ENCODE results near the gene POLR1A.

POLR1A gene

DNA sequence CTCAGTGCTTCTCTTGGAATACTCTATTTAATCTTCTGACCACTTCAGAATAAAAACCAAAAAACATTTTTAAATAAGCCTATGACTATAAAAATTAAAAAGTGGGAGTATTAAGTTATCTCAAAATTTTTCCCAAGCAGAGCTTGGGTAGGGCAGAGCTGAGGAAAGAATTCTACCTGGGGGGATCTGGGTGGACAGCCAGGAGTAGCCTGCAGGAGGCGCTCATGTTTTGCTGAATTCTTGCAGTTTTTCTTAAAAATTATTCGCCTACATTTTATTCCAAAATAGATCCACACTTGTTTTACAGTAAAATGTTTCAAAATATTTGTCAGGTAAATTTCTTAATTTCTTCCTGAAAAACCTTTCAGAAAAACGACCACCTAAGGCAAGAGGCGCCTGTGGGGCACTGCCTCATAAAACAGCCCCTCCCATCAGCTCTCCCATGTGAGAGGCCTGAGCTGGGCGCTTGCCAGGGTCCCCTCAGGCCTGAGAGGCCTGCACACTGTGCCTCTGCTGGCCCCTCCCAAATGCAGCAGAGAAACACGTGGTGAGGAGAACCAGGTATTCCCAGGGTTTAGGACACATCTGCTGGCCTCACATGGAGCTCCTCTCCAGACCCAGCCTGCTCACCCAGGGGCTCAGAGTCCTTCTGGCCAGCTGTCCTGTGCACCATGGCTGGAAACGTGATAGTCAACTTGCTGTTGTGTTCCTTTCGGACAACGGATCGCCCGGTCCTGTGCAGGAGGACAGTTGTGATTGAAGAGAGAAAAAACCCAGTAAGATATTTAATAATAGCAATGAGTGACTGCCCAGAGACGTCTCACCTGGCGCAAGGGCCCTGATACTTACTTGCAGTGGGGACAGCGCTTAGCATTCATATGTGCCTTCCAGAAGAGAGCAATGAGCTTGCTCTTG, 17.5 kb downstream of the POLR1A start:
- Histone ChIP-seq H3K9me3 (ENCODE audit: insufficient read depth, low read depth, low read length) (no peaks in the 10 kb centered on the region), H3F3A (ENCODE audit: low read depth) (no peaks in the 10 kb centered on the region), H3K9me2 (replicated peaks; ENCODE audit: low read depth, low read length) (no peaks in the 10 kb centered on the region), H3K9ac (ENCODE audit: low read depth, low read length, poor library complexity, severe bottlenecking) (no peak overlapping the region), H3K79me2 (ENCODE audit: insufficient read depth, low read length) (no peaks in the 10 kb centered on the region), H3K4me1 (ENCODE audit: insufficient read depth, low read length, poor library complexity, severe bottlenecking) (no peaks in the 10 kb centered on the region), H3K4me2 (ENCODE audit: low read depth, low read length, poor library complexity, severe bottlenecking) (no peak overlapping the region), H3K4me3 (ENCODE audit: low read length, poor library complexity, severe bottlenecking) (no peak overlapping the region), H3K27me3 (ENCODE audit: insufficient read depth, low read length, poor library complexity, severe bottlenecking) (no peaks in the 10 kb centered on the region), H3K36me3 (ENCODE audit: insufficient read depth, low read length) (peaks cover 53% of the 10 kb centered on the region; the same call in 1 of the 2 replicates), H4K20me1 (ENCODE audit: insufficient read depth, low read length, poor library complexity, severe bottlenecking) (no peaks in the 10 kb centered on the region), H2AFZ (ENCODE audit: low read length) (no peak overlapping the region)
- TF ChIP-seq, protein P1, sequence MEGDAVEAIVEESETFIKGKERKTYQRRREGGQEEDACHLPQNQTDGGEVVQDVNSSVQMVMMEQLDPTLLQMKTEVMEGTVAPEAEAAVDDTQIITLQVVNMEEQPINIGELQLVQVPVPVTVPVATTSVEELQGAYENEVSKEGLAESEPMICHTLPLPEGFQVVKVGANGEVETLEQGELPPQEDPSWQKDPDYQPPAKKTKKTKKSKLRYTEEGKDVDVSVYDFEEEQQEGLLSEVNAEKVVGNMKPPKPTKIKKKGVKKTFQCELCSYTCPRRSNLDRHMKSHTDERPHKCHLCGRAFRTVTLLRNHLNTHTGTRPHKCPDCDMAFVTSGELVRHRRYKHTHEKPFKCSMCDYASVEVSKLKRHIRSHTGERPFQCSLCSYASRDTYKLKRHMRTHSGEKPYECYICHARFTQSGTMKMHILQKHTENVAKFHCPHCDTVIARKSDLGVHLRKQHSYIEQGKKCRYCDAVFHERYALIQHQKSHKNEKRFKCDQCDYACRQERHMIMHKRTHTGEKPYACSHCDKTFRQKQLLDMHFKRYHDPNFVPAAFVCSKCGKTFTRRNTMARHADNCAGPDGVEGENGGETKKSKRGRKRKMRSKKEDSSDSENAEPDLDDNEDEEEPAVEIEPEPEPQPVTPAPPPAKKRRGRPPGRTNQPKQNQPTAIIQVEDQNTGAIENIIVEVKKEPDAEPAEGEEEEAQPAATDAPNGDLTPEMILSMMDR (conservative IDR thresholded peaks at IDR 0.05; ENCODE audit: low read length): peak; percentile 74
- no peak for TF ChIP-seq EZH2phosphoT487 (IDR thresholded peaks at IDR 0.05; ENCODE audit: borderline replicate concordance)

DNA sequence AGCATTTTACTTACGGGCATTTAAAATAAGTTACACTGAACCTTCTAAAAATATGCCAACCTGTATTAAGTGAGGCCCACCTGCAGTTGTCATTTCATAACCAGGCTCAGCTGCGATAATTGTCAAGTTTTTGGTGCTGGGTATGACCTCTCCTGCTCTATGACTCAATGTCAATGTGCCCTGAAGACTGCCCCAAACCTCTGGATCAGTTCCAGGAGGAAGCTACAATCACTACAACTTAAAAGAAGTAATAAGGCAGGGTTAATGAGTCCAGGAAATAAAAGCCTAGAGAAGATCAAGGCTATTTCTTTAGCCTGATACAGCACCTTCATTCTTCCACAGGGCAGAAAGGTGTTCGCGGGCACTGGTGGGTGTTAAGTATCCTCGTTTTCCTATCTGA, 22.9 kb downstream of the POLR1A start:
- no peak overlapping the region for H3K9ac ChIP-seq (ENCODE audit: low read depth, low read length, poor library complexity, severe bottlenecking)
- no peak overlapping the region for H3K4me2 ChIP-seq (ENCODE audit: low read depth, low read length, poor library complexity, severe bottlenecking)
- no peaks in the 10 kb centered on the region for H3K79me2 ChIP-seq (ENCODE audit: insufficient read depth, low read length)
- H3K27me3 ChIP-seq (ENCODE audit: insufficient read depth, low read length, poor library complexity, severe bottlenecking): no peaks in the 10 kb centered on the region
- no peaks in the 10 kb centered on the region for H3K9me3 ChIP-seq (ENCODE audit: insufficient read depth, low read depth, low read length)
- H3K36me3 ChIP-seq (ENCODE audit: insufficient read depth, low read length): peaks cover 34% of the 10 kb centered on the region; the same call in 1 of the 2 replicates
- TF ChIP-seq, protein P1 (conservative IDR thresholded peaks at IDR 0.05; ENCODE audit: low read length): no peak
- no peak for TF ChIP-seq EZH2phosphoT487 (IDR thresholded peaks at IDR 0.05; ENCODE audit: borderline replicate concordance)
- H3F3A ChIP-seq (ENCODE audit: low read depth): no peaks in the 10 kb centered on the region
- no peaks in the 10 kb centered on the region for H4K20me1 ChIP-seq (ENCODE audit: insufficient read depth, low read length, poor library complexity, severe bottlenecking)
- H3K9me2 ChIP-seq (replicated peaks; ENCODE audit: low read depth, low read length): no peaks in the 10 kb centered on the region
- peaks cover 13% of the 10 kb centered on the region for H3K4me1 ChIP-seq (ENCODE audit: insufficient read depth, low read length, poor library complexity, severe bottlenecking)
- no peak overlapping the region for H3K4me3 ChIP-seq (ENCODE audit: low read length, poor library complexity, severe bottlenecking)
- H2AFZ ChIP-seq (ENCODE audit: low read length): no peak overlapping the region

- no peak overlapping the region for H3K9ac ChIP-seq (ENCODE audit: low read depth, low read length, poor library complexity, severe bottlenecking)
- H3K9me2 ChIP-seq (replicated peaks; ENCODE audit: low read depth, low read length): no peaks in the 10 kb centered on the region
- peaks cover 13% of the 10 kb centered on the region for H3K4me1 ChIP-seq (ENCODE audit: insufficient read depth, low read length, poor library complexity, severe bottlenecking)
- H3K9me3 ChIP-seq (ENCODE audit: insufficient read depth, low read depth, low read length): no peaks in the 10 kb centered on the region
- no peaks in the 10 kb centered on the region for H3F3A ChIP-seq (ENCODE audit: low read depth)
- H3K36me3 ChIP-seq (ENCODE audit: insufficient read depth, low read length): peaks cover 35% of the 10 kb centered on the region; the same call in 1 of the 2 replicates
- no peak overlapping the region for H3K4me2 ChIP-seq (ENCODE audit: low read depth, low read length, poor library complexity, severe bottlenecking)
- H3K4me3 ChIP-seq (ENCODE audit: low read length, poor library complexity, severe bottlenecking): no peak overlapping the region
- no peak for TF ChIP-seq EZH2phosphoT487 (IDR thresholded peaks at IDR 0.05; ENCODE audit: borderline replicate concordance)
- TF ChIP-seq, protein P1 (conservative IDR thresholded peaks at IDR 0.05; ENCODE audit: low read length): no peak
- no peak overlapping the region for H2AFZ ChIP-seq (ENCODE audit: low read length)
- H3K79me2 ChIP-seq (ENCODE audit: insufficient read depth, low read length): no peaks in the 10 kb centered on the region
- no peaks in the 10 kb centered on the region for H4K20me1 ChIP-seq (ENCODE audit: insufficient read depth, low read length, poor library complexity, severe bottlenecking)
- no peaks in the 10 kb centered on the region for H3K27me3 ChIP-seq (ENCODE audit: insufficient read depth, low read length, poor library complexity, severe bottlenecking)
These were observed 24.0 kb downstream of the POLR1A start for GRCh38 chr2:86081724-86082123.

Measured in Loucy (cell line).